Adrenal gland (tissue), 12 donors: ENCODE results near the gene ZFHX2. TPM values are rescaled to one million over a fixed set of nuclear protein-coding genes. Genes with fewer than 3 reads are reported as not detected.

Source experiments
- DNase-seq, 7 donors: peaks; one replicate each; pipeline ENCODE4 v3.0.0-alpha.2; 2019 to 2020
- H3K27ac ChIP-seq, 5 donors: fragments of 200-600 bp; sonication (generic) in 4 of 5; 1 replicate in 3 of 5; 2 replicates in 2 of 5; pipeline versions ENCODE4 v1.5.1 to v1.8.0; 2016 to 2020; ENCODE audit warnings: mild to moderate bottlenecking in 1 of 5
- H3K27me3 ChIP-seq: fragments of 200-600 bp; 2 replicates; pipeline ENCODE4 v1.8.0; 2021
- H3K36me3 ChIP-seq, 2 donors: fragments of 200-600 bp; replicated peaks in 1 of 2; 1 replicate in 1 of 2; 2 replicates in 1 of 2; pipeline versions ENCODE4 v1.5.1 to v1.8.0; 2018 to 2022
- H3K4me1 ChIP-seq, 2 donors: fragments of 200-600 bp; replicated peaks in 1 of 2; 1 replicate in 1 of 2; 2 replicates in 1 of 2; pipeline versions ENCODE4 v1.5.1 to v1.8.0; 2018 to 2021
- H3K4me3 ChIP-seq, 4 donors: fragments of 200-600 bp; sonication (generic) in 3 of 4; one replicate each; pipeline ENCODE4 v1.5.1; 2016 to 2018
- H3K9me3 ChIP-seq, 3 donors: fragments of 200-600 bp; sonication (generic) in 1 of 3; replicated peaks in 1 of 3; 1 replicate in 2 of 3; 2 replicates in 1 of 3; pipeline versions ENCODE4 v1.5.1 to v1.8.0; 2016 to 2021
- POLR2A ChIP-seq, 2 donors: fragments of 450-650 bp; IDR thresholded peaks; one replicate each; pipeline ENCODE4 v1.6.1; 2017; ENCODE audit warnings: antibody characterized with exemption in 2 of 2, mild to moderate bottlenecking in 2 of 2, moderate library complexity in 1 of 2
- WGBS, 4 donors: extraction: QIAGEN DNeasy Blood & Tissue Kit in 2 of 4; methylation state at CpG; one replicate each; pipeline versions ENCODE4 v1.1.5 to v1.1.7; 2013 to 2017; 5-methylcytosine and 5-hydroxymethylcytosine counted together
- intact Hi-C, 2 donors: fragments of 100-400 bp; cut with DNase I; formaldehyde crosslinking; loops; one replicate each; pipeline versions ENCODE4 v1.14.1 to v1.15.0; 2022 to 2023
- polyA plus RNA-seq, 3 donors: library from polyadenylated mRNA; stranded (reverse); fragments of 200-250 nt in 2 of 3; fragments of 350-450 nt in 1 of 3; fragmentation: Illumina TruSeq in 1 of 3; extraction: RNeasy Lipid Tissue Mini Kit (QIAGEN cat#74804) in 1 of 3; gene quantifications; one replicate each; pipeline ENCODE4 v1.2.3, GENCODE V29; 2013 to 2014
- total RNA-seq, 9 donors: library from RNA; depleted of rRNA in 4 of 9; stranded (reverse); fragments of >200 nt in 4 of 9; fragments of 120-200 nt in 1 of 9; fragmentation: NEBNext Ultra II Directional in 1 of 9; extraction: Animal tissue kit (Norgen Biotek cat#: 25700) in 1 of 9; gene quantifications; one replicate each; pipeline versions ENCODE4 v1.1.0 to v1.2.4, GENCODE V29; 2013 to 2023
- TF ChIP-seq, protein P1 (sequence below), 6 experiments: fragments of 450-650 bp in 4 of 6; fragments of 200-600 bp in 2 of 6; sonication (generic) in 1 of 6; IDR thresholded peaks; 1 replicate in 5 of 6; 2 replicates in 1 of 6; pipeline versions ENCODE4 v1.5.1 to v1.8.0; 2016 to 2021; ENCODE audit warnings: antibody characterized with exemption in 6 of 6, mild to moderate bottlenecking in 2 of 6, moderate library complexity in 1 of 6
- donor health status: healthy with polysubstance abuse.
- donor health status: Bipolar disorder and iron deficiency.
- donor health status: DM: yes; HTN: yes; CAD: no.
- donor health status: DM: no; HTN: no; CAD: no.
- donor health status: DM: no; HTN: no; CAD: no.
- donor health status: DM: yes; HTN: yes; CAD: no.

ZFHX2 gene
- total and polyA plus RNA-seq, 12 donors: 0.54 to 9.7 (median 2.3) TPM

DNA sequence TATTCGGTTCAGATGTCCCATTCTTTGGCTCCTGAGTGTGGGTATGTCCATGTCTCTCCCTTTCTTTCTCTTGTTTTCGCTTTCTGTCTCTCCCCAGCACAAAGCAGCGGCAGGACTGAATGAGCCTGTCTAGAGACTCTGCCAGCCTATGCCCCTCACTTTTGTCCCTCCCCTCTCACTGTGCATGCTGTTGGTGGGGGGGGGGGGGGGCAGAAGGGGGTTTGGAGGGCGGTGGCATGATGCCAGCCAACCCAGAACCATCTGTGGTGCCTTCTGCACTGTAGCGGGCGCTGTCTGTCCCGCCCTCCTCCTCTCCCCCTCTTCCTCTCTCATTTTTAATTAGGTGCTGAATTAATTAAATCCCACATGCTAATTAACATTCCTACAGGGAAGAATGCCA, 64.3 kb downstream of the ZFHX2 start:
- Histone ChIP-seq H3K27ac (no peak overlapping the region), H3K9me3 (no peaks in the 10 kb centered on the region), H3K27me3 (no peaks in the 10 kb centered on the region), H3K4me1 (no peaks in the 10 kb centered on the region), H3K36me3 (no peaks in the 10 kb centered on the region), H3K4me3 (no peak overlapping the region)
- TF ChIP-seq, protein P1, sequence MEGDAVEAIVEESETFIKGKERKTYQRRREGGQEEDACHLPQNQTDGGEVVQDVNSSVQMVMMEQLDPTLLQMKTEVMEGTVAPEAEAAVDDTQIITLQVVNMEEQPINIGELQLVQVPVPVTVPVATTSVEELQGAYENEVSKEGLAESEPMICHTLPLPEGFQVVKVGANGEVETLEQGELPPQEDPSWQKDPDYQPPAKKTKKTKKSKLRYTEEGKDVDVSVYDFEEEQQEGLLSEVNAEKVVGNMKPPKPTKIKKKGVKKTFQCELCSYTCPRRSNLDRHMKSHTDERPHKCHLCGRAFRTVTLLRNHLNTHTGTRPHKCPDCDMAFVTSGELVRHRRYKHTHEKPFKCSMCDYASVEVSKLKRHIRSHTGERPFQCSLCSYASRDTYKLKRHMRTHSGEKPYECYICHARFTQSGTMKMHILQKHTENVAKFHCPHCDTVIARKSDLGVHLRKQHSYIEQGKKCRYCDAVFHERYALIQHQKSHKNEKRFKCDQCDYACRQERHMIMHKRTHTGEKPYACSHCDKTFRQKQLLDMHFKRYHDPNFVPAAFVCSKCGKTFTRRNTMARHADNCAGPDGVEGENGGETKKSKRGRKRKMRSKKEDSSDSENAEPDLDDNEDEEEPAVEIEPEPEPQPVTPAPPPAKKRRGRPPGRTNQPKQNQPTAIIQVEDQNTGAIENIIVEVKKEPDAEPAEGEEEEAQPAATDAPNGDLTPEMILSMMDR (IDR thresholded peaks at IDR 0.05): no peak
- no peak for TF ChIP-seq POLR2A (IDR thresholded peaks at IDR 0.05)
- DNase-seq: no peak
- intact Hi-C loops: no loop called here
- 84 to 93% (median 89%) methylated on average over 7 of the region's 7 CpGs for WGBS, 4 donors

DNA sequence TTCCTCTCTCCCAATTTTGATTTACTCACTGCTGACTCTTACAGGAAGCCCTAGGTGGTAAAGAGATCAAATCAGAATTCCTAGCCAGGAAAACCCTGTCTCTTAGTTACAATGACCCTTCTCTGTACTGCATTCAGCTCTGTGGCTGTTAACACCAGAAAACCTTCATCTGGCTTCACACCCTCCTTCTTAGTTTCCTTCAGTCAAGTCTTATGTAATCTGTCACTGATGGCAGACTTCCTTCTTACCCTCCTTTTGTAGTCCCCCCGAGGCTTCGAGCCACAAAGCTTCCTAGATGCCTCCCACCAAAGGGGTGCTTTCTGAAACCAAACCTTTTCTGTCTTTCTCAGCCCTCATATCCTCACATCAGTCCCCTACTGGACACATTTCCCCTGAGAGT, 65.5 kb downstream of the ZFHX2 start:
- intact Hi-C loops: no loop called here
- no peaks in the 10 kb centered on the region for H3K36me3 ChIP-seq
- TF ChIP-seq POLR2A (IDR thresholded peaks at IDR 0.05): no peak
- TF ChIP-seq, protein P1 (IDR thresholded peaks at IDR 0.05): no peak
- no peak overlapping the region for H3K27ac ChIP-seq
- no peaks in the 10 kb centered on the region for H3K27me3 ChIP-seq
- no peak overlapping the region for H3K4me3 ChIP-seq
- H3K9me3 ChIP-seq: no peaks in the 10 kb centered on the region
- no peak for DNase-seq
- WGBS, 4 donors: 65 to 85% (median 77%) methylated on average over 2 of the region's 2 CpGs
- H3K4me1 ChIP-seq: no peaks in the 10 kb centered on the region

DNA sequence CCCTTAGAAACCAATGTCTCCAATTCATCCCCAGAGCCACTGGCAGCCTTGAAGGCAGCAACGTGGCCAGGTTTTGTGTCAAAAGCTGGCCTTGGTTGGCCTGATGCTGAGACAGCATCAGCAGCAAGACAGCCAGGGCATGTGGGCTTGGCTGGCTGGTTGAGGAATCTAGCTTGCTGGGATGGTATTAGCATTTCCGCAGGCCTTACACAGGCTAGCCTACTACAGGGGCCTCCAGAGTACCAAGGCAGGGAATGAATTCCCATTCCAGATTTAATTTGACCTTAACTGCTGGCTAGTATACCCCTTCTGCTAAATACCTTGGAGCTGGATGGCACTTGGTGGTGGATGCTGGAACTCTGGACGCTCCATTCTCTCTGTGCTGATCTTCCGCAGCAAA, 66.2 kb downstream of the ZFHX2 start:
- Histone ChIP-seq H3K27me3 (no peaks in the 10 kb centered on the region), H3K36me3 (no peaks in the 10 kb centered on the region), H3K27ac (no peak overlapping the region), H3K4me3 (no peak overlapping the region), H3K9me3 (no peaks in the 10 kb centered on the region), H3K4me1 (no peaks in the 10 kb centered on the region)
- WGBS, 4 donors: 75 to 83% (median 82%) methylated on average over 4 of the region's 4 CpGs
- no peak for DNase-seq
- intact Hi-C loops: no loop called here
- no peak for TF ChIP-seq POLR2A (IDR thresholded peaks at IDR 0.05)
- TF ChIP-seq, protein P1 (IDR thresholded peaks at IDR 0.05): no peak

DNA sequence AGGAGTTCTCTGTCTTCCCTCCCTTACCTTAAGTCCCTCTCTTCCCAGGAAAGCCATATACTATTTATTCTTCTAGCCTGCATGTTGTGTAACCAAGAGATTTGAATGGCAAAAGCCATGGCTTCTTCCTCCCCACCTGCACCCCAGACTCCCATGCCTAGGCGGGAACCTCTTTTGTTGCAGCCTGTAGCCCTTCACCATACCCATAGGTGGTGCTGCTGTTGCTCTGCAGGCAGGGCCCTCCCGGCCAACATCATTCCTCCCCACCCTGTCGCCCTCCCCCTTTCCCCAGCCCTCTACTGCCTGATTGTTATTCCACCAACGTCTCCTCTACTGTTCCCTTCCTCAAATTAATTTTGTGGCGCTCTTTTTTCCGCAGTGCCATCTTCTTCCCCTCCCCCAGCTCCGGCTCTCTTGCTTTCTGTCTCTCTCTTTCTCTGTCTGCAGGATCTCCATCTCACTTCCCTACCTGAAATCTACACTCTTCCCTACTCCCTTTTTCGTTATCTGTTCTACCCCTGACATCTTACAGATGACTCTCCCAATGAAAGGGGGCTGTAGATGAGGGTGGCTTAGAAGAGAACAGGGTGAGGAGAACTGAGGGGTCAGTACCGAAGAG, 68.2 kb downstream of the ZFHX2 start:
- no peaks in the 10 kb centered on the region for H3K4me1 ChIP-seq
- intact Hi-C loops: no loop called here
- DNase-seq: peak in 1 of 7 donors; percentile 59
- no peak overlapping the region for H3K27ac ChIP-seq
- H3K9me3 ChIP-seq: no peaks in the 10 kb centered on the region
- H3K27me3 ChIP-seq: no peaks in the 10 kb centered on the region
- TF ChIP-seq POLR2A (IDR thresholded peaks at IDR 0.05): no peak
- TF ChIP-seq, protein P1 (IDR thresholded peaks at IDR 0.05): peak in 3 of 6 experiments; percentile 25 to 42 (median 32)
- no peaks in the 10 kb centered on the region for H3K36me3 ChIP-seq
- no peak overlapping the region for H3K4me3 ChIP-seq
- 56 to 63% (median 59%) methylated on average over 8 to 9 of the region's 9 CpGs for WGBS, 4 donors
